Mammary epithelial cell (primary cell): ENCODE measurements around the gene OR2AJ1.

Source experiments
- CTCF ChIP-seq, 2 donors: IDR thresholded peaks in 1 of 2; conservative IDR thresholded peaks in 1 of 2; 2 replicates each; pipeline ENCODE4 v1.5.1; 2011 to 2012; ENCODE audit warnings: inconsistent platforms in 2 of 2, low read length in 2 of 2, mild to moderate bottlenecking in 2 of 2, control low read depth in 1 of 2, low read depth in 1 of 2; ENCODE audit not compliant: insufficient read depth in 1 of 2; ENCODE audit errors: extremely low read depth in 1 of 2
- EZH2 ChIP-seq: IDR thresholded peaks from 2 replicates; pipeline ENCODE4 v1.6.1; 2012; ENCODE audit warnings: low read length, inconsistent platforms, borderline replicate concordance

DNA sequence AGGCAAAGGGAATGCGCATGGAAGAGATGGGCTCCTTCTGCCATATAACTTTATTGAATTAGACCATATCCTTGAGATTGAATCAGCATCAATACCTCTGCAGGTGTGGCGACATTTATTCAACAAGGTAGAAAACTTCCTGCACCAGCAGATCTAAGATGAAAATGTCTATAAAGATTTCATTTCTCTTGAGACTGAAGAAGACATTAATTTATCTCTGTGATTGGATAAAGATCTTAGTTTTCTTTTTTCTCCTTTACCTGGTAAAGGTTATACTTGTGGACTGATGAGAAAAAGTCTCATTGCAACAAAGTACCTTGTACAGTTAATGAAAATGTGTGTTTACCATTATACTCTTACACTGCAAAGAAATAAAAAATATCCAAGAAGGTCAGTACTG lies 4.7 kb upstream of the OR2AJ1 start, which contains the start of gene OR2T8:
- TF ChIP-seq CTCF (conservative IDR thresholded peaks at IDR 0.05 in 1 of 2, IDR thresholded peaks at IDR 0.05 in 1 of 2; ENCODE audit: extremely low read depth in 1 of 2, insufficient read depth in 1 of 2, low read depth in 1 of 2, low read length in 2 of 2) (no peak), EZH2 (no peak)
